GM20431 (cell line): ENCODE results near the gene TAF12.
"Not testable (repeated sequence)": the region's sequence is repeated elsewhere in the genome, so short reads cannot be mapped to it uniquely, and the experiment has no call there.

Experiments
- in situ Hi-C: fragments of 300-500 bp; cut with MseI, MboI; formaldehyde crosslinking; loops from one replicate; pipeline ENCODE4 v1.15.0; 2020; ENCODE audit warnings: low sequenced_read_pairs; ENCODE audit not compliant: unreplicated experiment

The TAF12 gene, protein sequence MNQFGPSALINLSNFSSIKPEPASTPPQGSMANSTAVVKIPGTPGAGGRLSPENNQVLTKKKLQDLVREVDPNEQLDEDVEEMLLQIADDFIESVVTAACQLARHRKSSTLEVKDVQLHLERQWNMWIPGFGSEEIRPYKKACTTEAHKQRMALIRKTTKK

DNA sequence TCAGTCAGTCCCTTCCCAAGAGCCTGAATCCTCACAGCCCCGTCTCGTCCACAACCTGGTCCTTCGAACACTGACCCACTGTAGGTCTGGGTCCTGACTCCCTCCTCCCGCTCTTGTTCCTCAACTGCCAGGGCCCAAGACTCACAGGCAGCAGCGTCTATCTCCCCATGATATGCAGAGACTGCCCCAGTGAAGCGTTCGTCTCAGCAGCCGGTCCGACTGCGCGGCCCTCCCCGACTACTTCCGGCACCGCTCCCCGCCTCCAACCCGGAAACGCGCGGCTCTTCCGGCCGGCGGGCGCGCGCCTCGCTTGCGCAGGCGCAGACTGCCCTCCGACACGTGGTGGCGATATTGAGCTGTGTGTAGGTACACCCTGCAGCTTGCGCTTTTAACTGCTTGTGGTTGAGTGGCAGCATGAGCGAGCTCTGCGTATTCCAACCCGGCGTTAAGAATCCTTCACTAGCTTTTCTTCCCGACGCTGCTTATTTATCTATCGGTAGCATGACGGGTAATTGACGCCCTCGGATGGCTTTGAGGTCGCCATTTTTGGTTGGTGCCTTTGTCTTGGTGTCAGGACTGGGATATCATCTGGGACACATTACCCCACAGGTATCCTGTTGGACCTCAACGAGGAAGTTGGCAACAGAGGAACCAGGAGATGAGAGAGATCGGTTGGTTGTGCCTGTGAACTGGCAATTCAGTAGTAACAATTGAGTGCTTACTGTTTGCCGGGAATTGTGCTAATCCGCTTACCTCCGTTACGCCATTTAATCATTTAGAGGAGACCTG lies at the start of gene TAF12:
Gene TAF12, minus strand, starts transcription at position 221 of the 789 bp plus-strand sequence. CDS start 20,986 bp downstream, outside the sequence.
- in situ Hi-C loops, result no loop called here

DNA sequence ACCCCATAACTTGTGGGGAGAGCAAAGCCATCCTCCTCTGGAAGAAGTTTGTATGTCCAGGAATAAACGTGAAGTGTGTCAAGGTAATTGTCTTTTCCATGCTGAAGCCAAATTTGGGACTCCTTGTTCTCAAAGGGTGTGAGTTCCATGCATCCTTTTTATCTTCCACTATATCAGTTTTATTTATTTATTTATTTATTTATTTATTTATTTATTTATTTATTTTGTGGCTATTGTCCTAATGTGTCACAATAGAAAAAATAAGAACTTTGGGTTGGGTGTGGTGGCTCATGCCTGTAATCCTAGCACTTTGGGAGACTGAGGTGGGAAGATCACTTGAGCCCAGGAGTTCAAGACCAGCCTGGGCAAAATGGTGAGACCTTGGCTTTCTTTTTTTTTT lies 48.8 kb upstream of the TAF12 start:
- in situ Hi-C loops, result not testable (repeated sequence)

DNA sequence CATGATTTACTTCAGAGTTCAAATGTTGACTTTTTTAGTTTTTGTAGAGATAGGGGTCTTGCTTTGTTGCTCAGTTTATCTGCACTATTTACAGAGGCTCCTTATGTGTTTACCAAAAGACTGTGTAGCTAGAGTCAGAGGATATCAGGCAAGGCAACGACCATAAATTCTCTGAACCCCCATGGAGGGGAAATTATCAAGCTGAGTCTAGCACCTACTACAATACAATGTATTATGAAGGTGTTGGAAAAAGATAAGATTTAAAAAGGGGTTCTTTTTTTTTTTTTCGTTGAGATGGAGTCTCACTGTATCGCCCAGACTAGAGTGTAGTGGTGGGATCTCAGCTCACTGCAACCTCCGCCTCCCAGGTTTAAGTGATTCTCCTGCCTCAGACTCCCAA lies 42.1 kb upstream of the TAF12 start:
- in situ Hi-C loops, result no loop called here

DNA sequence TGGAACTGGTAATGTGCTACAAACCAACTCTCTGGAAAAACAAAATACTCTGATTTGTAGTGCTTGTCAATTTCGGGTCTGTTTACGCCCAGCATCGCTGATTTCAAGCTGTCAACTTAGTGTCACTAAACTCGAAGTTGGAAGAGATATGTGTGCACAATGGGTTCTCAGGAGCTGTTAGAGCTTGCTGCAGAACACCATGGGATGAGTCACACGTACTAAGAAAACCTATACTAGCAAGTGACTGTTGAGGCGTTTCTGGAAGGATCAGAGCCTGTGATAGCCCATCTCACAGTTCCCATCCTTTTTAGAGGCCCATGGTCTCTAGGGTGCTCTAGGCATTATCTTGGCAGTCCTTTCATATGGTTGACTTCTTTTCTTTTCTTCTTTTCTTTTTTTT lies 40.0 kb upstream of the TAF12 start:
- in situ Hi-C loops, result no loop called here

DNA sequence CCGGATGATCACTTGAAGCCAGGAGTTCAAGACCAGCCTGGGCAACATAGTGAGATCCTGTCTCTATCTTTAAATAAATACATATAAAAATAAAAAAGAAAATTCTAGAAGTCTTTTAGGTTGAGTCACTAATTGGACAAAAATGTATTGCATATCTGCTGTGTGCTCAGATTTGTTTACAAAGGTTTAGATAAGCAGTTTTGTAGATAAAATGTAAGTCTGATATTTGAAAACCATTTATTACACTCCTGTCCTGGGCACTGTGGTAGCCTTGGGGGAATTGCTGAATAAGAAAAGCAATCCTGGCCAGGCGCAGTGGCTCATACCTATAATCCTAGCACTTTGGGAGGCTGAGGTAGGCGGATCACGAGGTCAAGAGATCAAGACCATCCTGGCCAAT lies 37.3 kb upstream of the TAF12 start:
- in situ Hi-C loops, result no loop called here

DNA sequence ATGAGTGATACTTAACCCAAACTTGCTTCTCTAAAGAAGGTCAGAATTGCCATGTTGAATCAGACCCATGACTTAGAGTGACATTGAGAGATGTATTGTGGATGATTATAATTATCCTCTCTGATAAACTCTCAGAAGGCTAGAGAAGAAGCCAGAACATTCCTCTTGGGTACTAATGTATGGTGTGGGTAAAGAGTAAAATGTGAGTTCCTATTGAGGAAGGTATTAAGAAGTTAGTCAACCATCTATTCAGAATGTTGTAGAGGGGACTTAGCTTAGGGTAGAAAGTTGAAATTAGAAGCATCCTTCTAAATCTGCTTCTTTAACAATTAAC lies 33.0 kb upstream of the TAF12 start:
- in situ Hi-C loops, result no loop called here

DNA sequence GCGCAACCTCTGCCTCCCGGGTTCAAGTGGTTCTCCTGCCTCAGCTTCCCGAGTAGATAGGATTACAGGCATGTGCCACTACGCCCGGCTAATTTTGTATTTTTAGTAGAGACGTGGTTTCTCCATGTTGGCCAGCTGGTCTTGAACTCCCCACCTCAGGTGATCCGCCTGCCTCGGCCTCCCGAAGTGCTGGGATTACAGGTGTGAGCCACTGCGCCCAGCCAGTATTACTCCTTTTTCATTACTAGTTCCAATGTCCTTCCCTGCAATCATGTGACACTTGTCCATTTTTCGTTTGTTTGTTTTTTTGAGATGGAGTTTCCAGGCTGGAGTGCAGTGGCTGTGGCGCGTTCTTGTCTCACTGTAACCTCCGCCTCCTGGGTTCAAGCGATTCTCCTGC lies 30.1 kb upstream of the TAF12 start:
- in situ Hi-C loops, result not testable (repeated sequence)

DNA sequence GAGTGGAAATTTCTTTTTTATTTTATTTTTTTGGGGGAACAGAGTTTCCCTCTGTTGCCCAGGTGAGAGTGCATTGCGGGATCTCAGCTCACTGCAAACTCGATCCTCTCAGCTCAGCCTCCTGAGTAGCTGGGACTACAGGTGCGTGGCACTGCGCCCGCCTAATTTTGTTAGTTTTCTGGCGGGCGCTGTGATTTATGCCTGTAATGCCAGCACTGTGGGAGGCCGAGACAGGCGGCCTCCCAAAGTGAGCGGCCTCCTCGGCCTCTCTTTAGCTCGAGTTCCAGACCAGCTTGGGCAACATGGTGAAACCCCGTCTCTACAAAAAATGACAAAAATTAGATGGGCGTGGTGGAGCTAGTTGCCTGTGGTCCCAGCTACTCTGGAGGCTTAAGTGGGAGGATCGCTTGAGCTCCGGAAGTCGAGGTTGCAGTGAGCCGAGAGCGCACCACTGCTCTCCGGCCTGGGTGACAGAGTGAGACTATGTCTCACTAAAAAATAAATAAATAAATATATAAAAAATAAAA lies 28.4 kb upstream of the TAF12 start:
- in situ Hi-C loops, result no loop called here

DNA sequence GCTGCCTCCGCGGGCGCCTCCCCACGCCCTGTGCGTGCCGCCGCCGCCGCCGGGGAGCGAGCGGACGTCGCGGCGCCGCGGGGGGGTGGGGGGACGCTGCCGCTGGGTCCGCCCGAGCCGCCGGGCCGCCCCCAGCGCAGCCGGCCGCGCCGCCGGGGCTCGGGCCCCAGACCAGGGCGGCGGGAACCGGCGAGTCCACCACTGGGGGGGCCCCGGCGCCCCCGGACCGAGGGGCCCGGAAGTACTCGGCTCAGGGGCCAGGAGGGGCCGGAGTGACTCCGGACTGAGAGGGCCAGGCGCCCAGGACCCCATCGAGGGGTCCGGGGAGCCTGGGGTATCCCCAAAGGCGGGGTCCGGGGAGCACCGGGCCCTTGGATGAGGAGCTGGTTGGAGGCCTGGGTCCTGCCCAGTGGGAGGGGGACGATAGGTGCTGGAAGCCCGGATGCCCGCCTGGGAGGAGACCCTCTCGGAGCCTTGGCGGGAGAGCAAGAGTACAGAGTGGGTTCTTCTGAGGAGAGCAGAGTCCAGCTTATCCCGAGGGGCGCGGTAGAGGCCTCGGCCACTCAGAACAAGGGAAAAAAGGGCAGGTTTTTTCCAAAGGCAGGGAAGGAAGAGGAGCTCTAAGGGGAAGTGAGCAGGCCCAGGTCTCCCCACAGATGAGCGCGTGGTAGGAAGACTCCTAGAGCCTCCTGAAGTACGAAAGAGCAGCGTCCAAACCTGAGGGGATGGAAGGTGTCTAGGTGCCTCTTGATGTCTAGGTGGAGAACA lies 26.3 kb upstream of the TAF12 start:
- in situ Hi-C loops, result no loop called here

DNA sequence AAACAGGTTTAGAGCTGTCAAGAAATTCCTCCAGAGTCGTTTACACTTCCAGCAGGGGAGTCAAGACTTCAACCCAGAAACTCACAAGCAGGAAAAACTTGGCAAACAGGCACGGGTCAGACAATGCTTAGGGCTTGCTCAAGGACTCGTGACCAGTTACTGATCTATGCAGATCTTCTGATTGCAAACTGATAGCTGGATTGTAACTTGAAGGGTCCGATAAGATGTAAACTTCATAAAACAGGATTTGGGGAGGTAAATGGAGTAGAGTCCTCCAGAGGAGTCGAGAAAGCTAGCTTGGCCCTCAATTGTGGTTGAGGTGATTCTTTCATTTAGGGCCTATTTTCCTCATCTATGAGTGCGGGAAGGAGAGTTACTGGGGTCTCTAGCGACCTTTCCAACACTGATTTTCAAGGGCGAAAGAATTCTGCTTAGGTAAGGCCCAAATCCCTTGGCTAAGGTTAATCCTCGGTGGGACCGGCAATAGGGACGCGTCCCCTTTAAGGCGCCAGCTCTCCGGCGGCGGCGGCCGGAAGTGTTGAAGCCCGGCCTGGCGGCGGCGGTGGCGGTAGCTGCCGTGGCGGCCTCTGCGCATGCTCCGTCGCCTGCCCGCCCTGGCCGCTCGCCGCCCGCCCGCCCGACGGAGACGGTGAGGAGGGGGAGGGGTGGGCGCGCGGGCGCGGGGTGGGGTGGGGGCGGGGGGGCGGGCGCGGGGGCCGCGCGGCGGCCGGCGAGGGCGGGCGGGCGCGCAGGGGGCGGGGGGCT lies 25.5 kb upstream of the TAF12 start, which contains the start of gene GMEB1:
Gene GMEB1, plus strand, starts transcription at position 594 of the 765 bp plus-strand sequence. CDS start 14,829 bp downstream, outside the sequence.
- in situ Hi-C loops, result no loop called here

DNA sequence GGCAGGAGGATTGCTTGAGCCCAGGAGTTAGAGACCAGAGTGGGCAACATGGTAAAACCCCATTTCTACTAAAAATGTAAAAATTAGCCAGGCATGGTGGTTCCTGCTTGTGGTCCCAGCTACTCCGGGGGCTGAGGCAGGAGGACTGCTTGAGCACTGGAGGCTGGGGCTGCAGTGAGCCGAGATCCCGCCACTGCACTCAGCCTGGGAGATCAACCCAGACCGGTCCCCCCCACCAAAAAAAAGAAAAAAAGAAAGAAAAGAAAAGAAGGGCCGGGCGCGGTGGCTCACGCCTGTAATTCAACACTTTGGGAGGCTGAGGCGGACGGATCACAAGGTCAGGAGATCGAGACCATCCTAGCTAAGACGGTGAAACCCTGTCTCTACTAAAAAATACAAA lies 23.9 kb upstream of the TAF12 start:
- in situ Hi-C loops, result no loop called here

DNA sequence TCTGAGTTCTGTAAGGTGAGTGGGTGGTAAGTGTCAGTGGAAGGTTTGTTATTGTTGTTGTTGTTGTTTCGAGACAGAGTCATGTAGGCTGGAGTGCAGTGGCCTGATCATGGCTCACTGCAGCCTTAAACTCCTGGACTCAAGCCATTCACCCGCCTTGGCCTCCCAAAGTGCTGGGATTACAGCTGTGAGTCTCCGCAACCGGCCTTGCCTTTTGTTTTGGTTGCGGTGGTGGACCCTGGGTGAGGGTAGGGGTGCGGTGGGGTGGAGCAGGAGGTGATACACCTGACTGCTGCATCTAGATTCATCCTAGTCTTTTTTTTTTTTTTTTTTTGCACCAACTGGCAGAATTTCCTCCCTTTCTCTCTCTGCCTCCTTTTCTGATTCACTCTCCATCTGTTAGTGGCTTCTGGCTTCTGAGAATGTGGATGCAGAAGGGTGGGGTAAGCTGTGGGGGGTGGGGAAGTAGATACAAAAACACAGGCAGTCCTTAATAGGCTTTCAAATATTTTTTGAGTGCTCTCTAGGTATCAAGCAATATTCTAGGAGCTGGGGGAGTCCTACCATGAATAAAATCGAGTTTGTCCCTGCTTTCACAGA lies 21.1 kb upstream of the TAF12 start:
- in situ Hi-C loops, result no loop called here

DNA sequence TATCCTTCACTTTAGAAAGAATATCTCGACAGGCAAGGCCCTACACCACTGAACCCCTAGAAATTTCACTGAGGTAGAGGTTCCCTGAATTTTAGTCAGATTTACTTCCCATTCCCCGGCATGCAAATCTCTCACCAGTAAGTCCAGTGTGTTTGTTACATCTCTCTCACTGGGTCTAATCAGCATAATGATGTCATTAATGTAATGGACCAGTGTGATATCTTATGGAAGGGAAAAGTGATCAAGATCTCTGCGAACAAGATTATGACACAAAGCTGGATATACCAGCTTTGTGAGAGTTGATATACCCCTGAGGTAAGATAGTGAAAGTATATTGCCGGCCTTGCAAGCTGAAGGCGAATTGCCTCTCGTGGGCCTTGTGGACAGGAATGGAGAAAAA lies 13.5 kb upstream of the TAF12 start:
- in situ Hi-C loops, result no loop called here

DNA sequence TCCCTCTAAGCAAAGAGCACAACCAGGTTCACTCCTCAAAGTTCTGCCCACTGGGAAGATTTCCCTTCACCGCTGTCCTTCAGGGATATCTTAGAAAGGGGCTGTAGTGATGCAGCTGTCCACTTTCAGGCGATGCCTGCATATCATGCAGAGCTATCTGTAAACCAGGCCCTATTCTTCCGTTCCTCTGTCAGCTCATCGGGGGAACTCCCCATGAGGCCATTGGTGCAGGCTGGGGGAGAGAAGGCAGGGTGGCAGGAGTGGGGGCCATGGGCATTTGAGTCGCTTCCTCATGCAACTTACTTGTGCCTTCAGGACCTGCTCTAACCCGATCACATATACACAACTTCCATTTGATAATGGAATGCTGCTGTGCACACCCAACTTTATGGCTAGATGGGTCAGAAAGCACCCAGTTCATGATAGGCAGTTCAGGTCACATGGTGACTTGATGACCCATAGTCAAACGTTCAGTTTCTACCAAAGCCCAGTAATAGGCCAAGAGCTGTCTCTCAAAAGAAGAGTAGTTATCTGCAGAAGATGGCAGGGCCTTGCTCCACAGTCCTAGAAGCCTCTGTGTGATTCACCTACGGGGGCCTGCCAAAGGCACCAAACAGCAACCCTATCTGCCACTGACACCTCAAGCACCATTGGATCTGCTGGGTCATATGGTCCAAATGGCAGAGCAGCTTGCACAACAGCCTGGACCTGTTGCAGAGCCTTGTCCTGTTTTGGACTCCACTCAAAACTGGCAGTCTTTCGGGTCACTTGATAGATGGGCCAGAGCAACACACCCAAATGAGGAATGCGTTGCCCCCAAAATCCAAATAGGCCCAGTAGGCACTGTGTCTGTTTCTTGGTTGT lies 12.8 kb upstream of the TAF12 start:
- in situ Hi-C loops, result not testable (repeated sequence)

DNA sequence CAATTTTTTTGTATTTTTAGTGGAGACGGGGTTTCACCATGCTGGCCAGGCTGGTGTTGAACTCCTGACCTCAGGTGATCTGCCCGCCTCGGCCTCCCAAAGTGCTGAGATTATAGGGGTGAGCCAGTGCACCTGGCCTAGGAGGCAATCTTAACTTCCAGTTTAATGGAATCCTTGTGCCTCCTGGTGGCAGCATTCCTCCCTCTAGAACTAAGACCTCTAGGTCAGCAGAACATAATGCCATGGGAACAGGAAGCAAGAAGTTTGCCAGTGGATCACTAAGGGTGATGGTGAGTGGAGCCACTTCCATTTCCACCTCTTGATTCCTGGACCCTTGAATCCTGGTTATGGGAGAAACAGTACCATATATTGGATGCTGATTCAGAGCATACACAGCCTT lies 11.0 kb upstream of the TAF12 start:
- in situ Hi-C loops, result not testable (repeated sequence)

DNA sequence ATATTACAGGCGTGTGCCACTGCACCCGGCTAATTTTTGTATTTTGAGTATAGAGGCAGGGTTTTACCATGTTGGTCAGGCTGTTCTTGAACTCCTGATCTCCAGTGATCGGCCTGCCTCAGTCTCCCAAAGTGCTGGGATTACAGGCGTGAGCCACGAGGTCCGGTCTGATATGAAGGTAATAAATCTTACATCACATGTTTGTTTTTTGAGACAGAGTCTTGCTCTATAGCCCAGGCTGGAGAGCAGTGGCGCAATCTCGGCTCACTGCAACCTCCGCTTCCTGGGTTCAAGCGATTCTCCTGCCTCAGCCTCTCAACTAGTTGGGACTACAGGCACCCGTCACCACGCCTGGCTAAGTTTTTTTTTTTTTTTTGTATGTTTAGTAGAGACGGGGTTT lies 10.2 kb upstream of the TAF12 start:
- in situ Hi-C loops, result not testable (repeated sequence)

DNA sequence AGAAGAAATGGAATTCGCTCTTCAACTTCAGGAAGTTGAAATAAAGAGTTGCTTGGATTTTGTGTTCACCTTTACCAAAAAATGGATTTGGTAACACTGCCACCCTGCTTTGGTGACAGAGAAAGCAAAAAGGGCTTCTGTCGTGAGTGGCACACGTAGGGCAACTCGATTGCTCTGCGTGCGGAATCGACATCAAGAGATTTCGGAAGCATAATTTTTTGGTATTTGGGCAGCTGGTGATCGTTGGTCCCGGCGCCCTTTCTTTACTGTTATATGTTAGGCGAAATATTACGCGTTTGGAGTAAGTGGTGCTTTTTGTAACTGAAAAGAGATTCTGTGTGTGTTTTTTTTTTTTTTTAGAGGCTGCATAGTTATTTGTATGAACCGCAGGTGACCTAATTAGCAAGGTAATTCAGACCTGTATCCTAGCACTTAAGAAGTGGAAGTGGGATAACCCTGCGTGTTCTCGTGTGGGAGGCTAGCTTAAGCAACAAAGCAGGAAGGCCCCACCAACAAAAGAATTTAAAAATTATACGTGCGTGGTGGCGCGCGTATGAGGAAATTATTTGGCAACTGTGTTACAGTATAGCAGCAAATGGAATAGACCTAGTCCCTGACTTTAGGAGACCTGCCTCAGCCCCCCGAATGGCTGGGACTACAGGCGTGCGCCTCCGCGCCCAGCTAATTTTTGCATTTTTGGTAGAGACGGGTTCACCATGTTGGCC lies 5.8 kb upstream of the TAF12 start, which contains the start of gene RNU11:
Gene RNU11, plus strand, starts transcription at position 127 of the 725 bp plus-strand sequence.
- in situ Hi-C loops, result no loop called here

DNA sequence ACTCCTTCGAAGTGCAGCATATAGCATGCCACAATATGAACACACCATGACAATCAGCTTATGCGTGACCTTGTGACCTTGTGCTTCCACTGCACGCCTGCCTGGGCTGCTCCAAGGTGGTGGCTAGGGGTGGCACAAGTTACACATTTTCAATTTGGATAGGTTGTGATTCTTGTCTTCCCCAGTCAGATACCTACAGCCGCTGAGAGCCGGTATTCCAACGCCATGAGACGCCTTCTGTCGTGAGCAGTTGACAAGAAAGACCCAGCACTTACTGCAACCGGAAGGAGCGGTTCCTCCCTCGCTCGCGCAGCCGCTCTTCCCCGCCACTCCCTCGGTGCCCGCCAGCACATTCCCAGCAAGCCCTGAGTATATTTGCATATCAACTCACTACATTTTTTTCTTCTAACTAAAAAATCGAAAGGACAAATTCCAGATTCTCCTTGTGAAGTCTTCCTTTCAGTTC lies 5.2 kb upstream of the TAF12 start:
- in situ Hi-C loops, result no loop called here
